ENCODE measurements around the gene AKR1C4. TPM values are rescaled to one million over a fixed set of nuclear protein-coding genes. Genes with fewer than 3 reads are reported as not detected.
A peak's percentile ranks its signal among the peaks of the same experiment; 100 is the strongest.

The AKR1C4 gene
- total RNA-seq (not detected), polyA plus RNA-seq (not detected)
- long read RNA-seq, donor 1: 0 reads
- long read RNA-seq, donor 2: 0 reads
- long read RNA-seq, donor 3: 0 reads
- long read RNA-seq, donor 4: 0 reads
- long read RNA-seq, donor 5: 0 reads
- long read RNA-seq, donor 6: 0 reads
- long read RNA-seq, donor 7: 0 reads
- long read RNA-seq, donor 8: 0 reads
- long read RNA-seq, donor 9: 0 reads
- long read RNA-seq, donor 10: 0 reads

DNA sequence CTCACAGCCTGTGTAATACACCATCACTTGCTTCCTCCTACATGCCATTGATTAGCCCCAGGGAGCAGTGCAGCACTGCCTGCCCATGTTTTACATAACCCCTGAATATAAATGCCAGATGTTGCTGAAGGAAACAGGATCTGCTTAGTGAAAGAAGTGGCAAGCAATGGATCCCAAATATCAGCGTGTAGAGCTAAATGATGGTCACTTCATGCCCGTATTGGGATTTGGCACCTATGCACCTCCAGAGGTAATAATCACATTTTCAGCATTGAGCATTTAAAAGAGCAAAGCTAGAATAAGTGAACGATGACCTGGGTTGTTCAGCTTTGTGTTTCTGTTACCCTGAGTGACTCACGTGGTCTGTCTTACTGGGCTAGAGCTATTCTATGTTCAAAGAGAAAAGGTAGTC, at the start of gene AKR1C4:
Gene AKR1C4, plus strand, starts transcription at position 136 of the 412 bp plus-strand sequence. Its CDS starts 31 bp downstream, at position 167.
- intact Hi-C loops (cut with DNase I; ENCODE audit: low total_unique reads): no loop called here
- peak within 1 kb of the TSS in 3 of 5 donors; percentile 17 to 45 (median 35) for H3K27ac ChIP-seq
- 72 to 77% (median 74%) methylated on average over 4 of the region's 4 CpGs for WGBS, 5 donors

DNA sequence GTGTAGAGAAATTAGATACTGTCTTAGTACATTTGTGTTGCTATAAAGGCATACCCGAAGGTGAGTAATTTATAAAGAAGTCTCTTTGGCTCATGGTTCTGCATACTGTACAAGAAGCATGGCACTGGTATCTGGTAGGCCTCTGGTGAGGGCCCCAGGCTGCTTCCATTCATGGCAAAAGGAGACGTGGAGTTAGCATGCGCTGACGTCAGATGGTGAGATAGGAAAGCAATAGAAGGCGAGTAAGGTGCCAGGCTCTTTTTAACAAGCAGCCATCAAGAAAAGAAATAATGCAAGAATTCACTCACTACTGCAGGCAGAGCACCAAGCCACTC, 49.8 kb upstream of the AKR1C4 start:
- TF ChIP-seq POLR2AphosphoS5 (IDR thresholded peaks at IDR 0.05) (no peak), POLR2A (IDR thresholded peaks at IDR 0.05) (no peak), EP300 (IDR thresholded peaks at IDR 0.05) (no peak)
- TF ChIP-seq, protein P1, sequence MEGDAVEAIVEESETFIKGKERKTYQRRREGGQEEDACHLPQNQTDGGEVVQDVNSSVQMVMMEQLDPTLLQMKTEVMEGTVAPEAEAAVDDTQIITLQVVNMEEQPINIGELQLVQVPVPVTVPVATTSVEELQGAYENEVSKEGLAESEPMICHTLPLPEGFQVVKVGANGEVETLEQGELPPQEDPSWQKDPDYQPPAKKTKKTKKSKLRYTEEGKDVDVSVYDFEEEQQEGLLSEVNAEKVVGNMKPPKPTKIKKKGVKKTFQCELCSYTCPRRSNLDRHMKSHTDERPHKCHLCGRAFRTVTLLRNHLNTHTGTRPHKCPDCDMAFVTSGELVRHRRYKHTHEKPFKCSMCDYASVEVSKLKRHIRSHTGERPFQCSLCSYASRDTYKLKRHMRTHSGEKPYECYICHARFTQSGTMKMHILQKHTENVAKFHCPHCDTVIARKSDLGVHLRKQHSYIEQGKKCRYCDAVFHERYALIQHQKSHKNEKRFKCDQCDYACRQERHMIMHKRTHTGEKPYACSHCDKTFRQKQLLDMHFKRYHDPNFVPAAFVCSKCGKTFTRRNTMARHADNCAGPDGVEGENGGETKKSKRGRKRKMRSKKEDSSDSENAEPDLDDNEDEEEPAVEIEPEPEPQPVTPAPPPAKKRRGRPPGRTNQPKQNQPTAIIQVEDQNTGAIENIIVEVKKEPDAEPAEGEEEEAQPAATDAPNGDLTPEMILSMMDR (IDR thresholded peaks at IDR 0.05): no peak
- intact Hi-C loops (cut with DNase I; ENCODE audit: low total_unique reads): no loop called here
- no peak overlapping the region for H3K4me3 ChIP-seq
- DNase-seq: peak in 1 of 2 donors; percentile 49
- H3K9me3 ChIP-seq: peaks cover 0 to 7% (median 3%) of the 10 kb centered on the region in 4 donors
- peaks cover under 1 to 17% (median 13%) of the 10 kb centered on the region in 4 donors for H3K4me1 ChIP-seq
- WGBS, 5 donors: 31 to 59% (median 49%) methylated on average over 5 of the region's 5 CpGs
- no peaks in the 10 kb centered on the region for H3K36me3 ChIP-seq
- peak overlapping the region; percentile 84 to 94 (median 88) for H3K27ac ChIP-seq
- H3K27me3 ChIP-seq: no peaks in the 10 kb centered on the region

More for the DNA sequence above, at the start of gene AKR1C4:
- Histone ChIP-seq H3K4me3 (no peak within 1 kb of the TSS), H3K27me3 (no peaks in the 10 kb centered on the region), H3K36me3 (no peaks in the 10 kb centered on the region), H3K9me3 (peaks cover 0 to 5% (median 2%) of the 10 kb centered on the region in 4 donors), H3K4me1 (peaks cover 0 to 3% (median 0%) of the 10 kb centered on the region in 4 donors)
- TF ChIP-seq, protein P1 (IDR thresholded peaks at IDR 0.05): no peak
- TF ChIP-seq EP300 (IDR thresholded peaks at IDR 0.05): no peak
- TF ChIP-seq POLR2A (IDR thresholded peaks at IDR 0.05): no peak
- TF ChIP-seq POLR2AphosphoS5 (IDR thresholded peaks at IDR 0.05): no peak
- peak in 1 of 2 donors; percentile 9 for DNase-seq

DNA sequence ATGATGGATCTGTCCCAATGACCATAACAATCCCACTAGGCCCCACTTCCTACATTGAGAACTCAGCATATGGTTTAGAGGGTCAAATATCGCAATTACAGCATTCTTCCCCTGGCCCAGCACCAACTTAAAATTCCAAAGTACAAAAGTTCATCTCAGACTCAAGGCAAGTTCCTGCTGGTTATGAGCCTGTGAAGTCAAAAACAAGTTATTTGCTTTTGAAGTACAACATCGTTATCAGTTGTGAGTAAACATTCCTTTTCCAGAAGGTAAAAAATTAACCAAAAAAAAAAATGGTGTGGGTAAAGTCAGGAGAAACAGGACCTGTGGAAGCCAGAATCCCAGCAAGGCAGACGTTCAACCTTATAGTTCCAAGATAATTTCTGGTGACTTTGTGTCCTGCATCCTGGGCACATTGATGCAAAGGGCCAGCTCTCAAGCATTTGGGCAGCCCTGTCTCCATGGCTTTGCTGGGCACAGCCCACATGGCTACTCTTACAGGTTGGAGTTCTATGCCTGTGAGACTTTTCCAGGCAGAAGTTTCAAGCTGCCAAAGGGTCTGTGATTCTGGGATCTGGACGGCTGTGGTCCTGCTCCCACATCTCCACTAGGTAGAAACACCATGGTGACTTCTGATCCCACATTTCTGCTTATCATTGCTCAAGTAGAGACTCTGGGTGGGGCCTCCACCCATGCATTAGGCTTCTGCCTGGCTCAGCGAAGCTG, 49.2 kb upstream of the AKR1C4 start:
- Histone ChIP-seq H3K4me1 (peaks cover 0 to 17% (median 13%) of the 10 kb centered on the region in 4 donors), H3K9me3 (peaks cover 0 to 7% (median 3%) of the 10 kb centered on the region in 4 donors), H3K27me3 (no peaks in the 10 kb centered on the region), H3K36me3 (no peaks in the 10 kb centered on the region), H3K27ac (peak overlapping the region; percentile 84 to 94 (median 88)), H3K4me3 (peak overlapping the region in 1 of 4 donors; percentile 4)
- WGBS, 5 donors: 29 to 62% (median 43%) methylated on average over 5 of the region's 5 CpGs
- TF ChIP-seq, protein P1 (IDR thresholded peaks at IDR 0.05): no peak
- peak in 2 of 3 donors; percentile 63 to 79 for TF ChIP-seq POLR2AphosphoS5 (IDR thresholded peaks at IDR 0.05)
- intact Hi-C loops (cut with DNase I; ENCODE audit: low total_unique reads): no loop called here
- DNase-seq: peak; percentile 65 to 79

DNA sequence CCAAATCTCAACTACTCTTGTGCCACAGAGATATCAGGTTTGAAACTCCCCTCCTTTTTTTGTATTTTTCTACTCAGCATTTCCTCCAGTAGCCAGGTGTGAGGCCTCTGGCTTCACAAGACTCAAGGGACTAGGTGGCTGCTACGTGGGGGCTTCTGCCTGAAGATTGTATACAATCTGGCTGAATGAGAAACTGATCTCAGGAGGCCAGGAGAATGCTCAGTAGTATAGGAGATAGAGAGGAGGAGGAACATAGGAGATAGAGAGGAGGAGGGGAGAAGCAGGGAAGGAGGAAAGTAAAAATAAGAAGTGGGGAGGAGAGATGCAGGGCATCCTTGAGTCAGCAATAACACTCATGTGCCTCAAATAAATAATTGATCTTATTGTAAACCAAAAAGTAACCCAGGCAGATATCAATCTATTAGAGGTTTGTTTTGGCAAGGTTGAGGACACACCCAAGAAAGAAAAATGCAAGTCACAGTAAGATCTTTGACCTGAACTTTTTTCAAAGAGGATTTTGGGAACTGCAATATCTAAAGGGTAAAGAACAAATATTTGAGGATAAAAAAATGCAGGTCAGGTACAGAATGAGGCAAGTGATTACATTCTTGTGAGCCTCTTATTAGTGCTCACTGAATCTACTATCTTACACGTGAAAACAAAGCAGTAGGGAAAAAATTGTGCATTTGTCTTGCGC, 48.5 kb upstream of the AKR1C4 start:
- Histone ChIP-seq H3K9me3 (peaks cover 0 to 7% (median 3%) of the 10 kb centered on the region in 4 donors), H3K4me3 (peak overlapping the region in 1 of 4 donors; percentile 4), H3K4me1 (peaks cover 0 to 10% (median 7%) of the 10 kb centered on the region in 4 donors), H3K27ac (peak overlapping the region; percentile 84 to 92 (median 88)), H3K36me3 (no peaks in the 10 kb centered on the region), H3K27me3 (no peaks in the 10 kb centered on the region)
- DNase-seq: peak in 1 of 2 donors; percentile 24
- 20 to 37% (median 31%) methylated on average over 3 of the region's 3 CpGs for WGBS, 5 donors
- TF ChIP-seq POLR2AphosphoS5 (IDR thresholded peaks at IDR 0.05) (peak in 2 of 3 donors; percentile 32 to 38), EP300 (IDR thresholded peaks at IDR 0.05) (no peak), POLR2A (IDR thresholded peaks at IDR 0.05) (no peak)
- TF ChIP-seq, protein P1 (IDR thresholded peaks at IDR 0.05): no peak
- intact Hi-C loops (cut with DNase I; ENCODE audit: low total_unique reads): no loop called here
